ENCODE measurements around the gene KCNQ1. TPM values are rescaled to one million over a fixed set of nuclear protein-coding genes. Genes with fewer than 3 reads are reported as not detected.

Gene KCNQ1
- total RNA-seq, 1 experiment from 2014 or later = not detected

GRCh38 chr11:2778630-2779498 lies 334.1 kb downstream of the KCNQ1 start:
- peak; percentile 97 for DNase-seq (ENCODE audit: unreplicated experiment)
- ChIA-PET POLR2A (interaction anchor here (0.6 to 1.7 kb wide), 15 partner anchors 8 to 243 kb away, joined by 3 to 8 read pairs (median 4); partner anchors contain the start of gene KCNQ1OT1), CTCF (interaction anchor here (0.6 to 1.7 kb wide), 11 partner anchors 47 to 545 kb away, joined by 3 to 14 read pairs (median 3); no protein-coding TSS in a partner anchor)
- TF ChIP-seq, protein P1, sequence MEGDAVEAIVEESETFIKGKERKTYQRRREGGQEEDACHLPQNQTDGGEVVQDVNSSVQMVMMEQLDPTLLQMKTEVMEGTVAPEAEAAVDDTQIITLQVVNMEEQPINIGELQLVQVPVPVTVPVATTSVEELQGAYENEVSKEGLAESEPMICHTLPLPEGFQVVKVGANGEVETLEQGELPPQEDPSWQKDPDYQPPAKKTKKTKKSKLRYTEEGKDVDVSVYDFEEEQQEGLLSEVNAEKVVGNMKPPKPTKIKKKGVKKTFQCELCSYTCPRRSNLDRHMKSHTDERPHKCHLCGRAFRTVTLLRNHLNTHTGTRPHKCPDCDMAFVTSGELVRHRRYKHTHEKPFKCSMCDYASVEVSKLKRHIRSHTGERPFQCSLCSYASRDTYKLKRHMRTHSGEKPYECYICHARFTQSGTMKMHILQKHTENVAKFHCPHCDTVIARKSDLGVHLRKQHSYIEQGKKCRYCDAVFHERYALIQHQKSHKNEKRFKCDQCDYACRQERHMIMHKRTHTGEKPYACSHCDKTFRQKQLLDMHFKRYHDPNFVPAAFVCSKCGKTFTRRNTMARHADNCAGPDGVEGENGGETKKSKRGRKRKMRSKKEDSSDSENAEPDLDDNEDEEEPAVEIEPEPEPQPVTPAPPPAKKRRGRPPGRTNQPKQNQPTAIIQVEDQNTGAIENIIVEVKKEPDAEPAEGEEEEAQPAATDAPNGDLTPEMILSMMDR (IDR thresholded peaks at IDR 0.05; ENCODE audit: unreplicated experiment) = peak; percentile 42
- Mint-ChIP-seq H3K9me3 (ENCODE audit: unreplicated experiment) (no peaks in the 10 kb centered on the region), H3K27me3 (ENCODE audit: insufficient read depth, unreplicated experiment) (peaks cover 4% of the 10 kb centered on the region), H3K36me3 (ENCODE audit: insufficient read depth, unreplicated experiment) (no peaks in the 10 kb centered on the region), H3K27ac (ENCODE audit: low read depth, unreplicated experiment) (peak overlapping the region; percentile 97), H3K4me1 (ENCODE audit: insufficient read depth, unreplicated experiment) (peaks cover 15% of the 10 kb centered on the region), H3K4me3 (ENCODE audit: unreplicated experiment) (peak overlapping the region; percentile 58)
- BruUV-seq (replicated peaks) = no TSS peak
- intact Hi-C loops (cut with micrococcal nuclease) = loop anchor here (1.0 to 2.0 kb wide), 3 partner anchors 47 to 246 kb away; partner anchors contain the start of gene CDKN1C

- Mint-ChIP-seq H3K27ac (ENCODE audit: low read depth, unreplicated experiment) (peak overlapping the region; percentile 97), H3K9me3 (ENCODE audit: unreplicated experiment) (no peaks in the 10 kb centered on the region), H3K27me3 (ENCODE audit: insufficient read depth, unreplicated experiment) (no peaks in the 10 kb centered on the region), H3K4me3 (ENCODE audit: unreplicated experiment) (peak overlapping the region; percentile 5), H3K36me3 (ENCODE audit: insufficient read depth, unreplicated experiment) (no peaks in the 10 kb centered on the region), H3K4me1 (ENCODE audit: insufficient read depth, unreplicated experiment) (peaks cover 15% of the 10 kb centered on the region)
- no peak for DNase-seq (ENCODE audit: unreplicated experiment)
- ChIA-PET POLR2A (interaction anchor here (0.6 to 1.7 kb wide), 10 partner anchors 9 to 243 kb away, joined by 3 to 8 read pairs (median 4); partner anchors contain the start of gene KCNQ1OT1), CTCF (interaction anchor here (0.7 to 1.7 kb wide), 5 partner anchors 49 to 247 kb away, joined by 3 to 14 read pairs (median 4); no protein-coding TSS in a partner anchor)
- no TSS peak for BruUV-seq (replicated peaks)
- intact Hi-C loops (cut with micrococcal nuclease) = loop anchor here (1.0 to 2.0 kb wide), 3 partner anchors 47 to 246 kb away; partner anchors contain the start of gene CDKN1C
- TF ChIP-seq, protein P1 (IDR thresholded peaks at IDR 0.05; ENCODE audit: unreplicated experiment) = peak; percentile 1
These were observed 334.7 kb downstream of the KCNQ1 start for GRCh38 chr11:2779499-2779980.

GRCh38 chr11:2779981-2780849 lies 335.4 kb downstream of the KCNQ1 start:
- POLR2A ChIA-PET = interaction anchor here (1.7 kb wide), 1 partner anchor 104 kb away, joined by 6 read pairs; no protein-coding TSS in a partner anchor
- CTCF ChIA-PET = interaction anchor here (0.6 to 1.3 kb wide), 3 partner anchors 44 to 205 kb away, joined by 3 to 6 read pairs (median 3); partner anchors contain the start of gene PHLDA2

More at GRCh38 chr11:2779981-2780849, 335.4 kb downstream of the KCNQ1 start:
- no peaks in the 10 kb centered on the region for H3K27me3 Mint-ChIP-seq (ENCODE audit: insufficient read depth, unreplicated experiment)
- peak overlapping the region; percentile 97 for H3K27ac Mint-ChIP-seq (ENCODE audit: low read depth, unreplicated experiment)
- peak overlapping the region; percentile 5 for H3K4me3 Mint-ChIP-seq (ENCODE audit: unreplicated experiment)
- no peaks in the 10 kb centered on the region for H3K36me3 Mint-ChIP-seq (ENCODE audit: insufficient read depth, unreplicated experiment)
- TF ChIP-seq, protein P1 (IDR thresholded peaks at IDR 0.05; ENCODE audit: unreplicated experiment) = no peak
- intact Hi-C loops (cut with micrococcal nuclease) = loop anchor here (1.0 to 2.0 kb wide), 3 partner anchors 46 to 247 kb away; partner anchors contain the start of gene CDKN1C
- DNase-seq (ENCODE audit: unreplicated experiment) = no peak
- H3K9me3 Mint-ChIP-seq (ENCODE audit: unreplicated experiment) = no peaks in the 10 kb centered on the region
- peaks cover 15% of the 10 kb centered on the region for H3K4me1 Mint-ChIP-seq (ENCODE audit: insufficient read depth, unreplicated experiment)
- no TSS peak for BruUV-seq (replicated peaks)

Data from MCF 10A (cell line).